Measurements from ENCODE around the gene P2RY2.

GRCh38 chr11:73267122-73267846, 49.2 kb downstream of the P2RY2 start:
- TF ChIP-seq CTCF (IDR thresholded peaks at IDR 0.05) (no peak), RFX5 (IDR thresholded peaks at IDR 0.05; ENCODE audit: low read length) (no peak), RCOR1 (IDR thresholded peaks at IDR 0.05; ENCODE audit: low read length) (no peak), TCF12 (IDR thresholded peaks at IDR 0.05) (no peak), MAX (IDR thresholded peaks at IDR 0.05; ENCODE audit: low read depth) (no peak), RXRA (IDR thresholded peaks at IDR 0.05; ENCODE audit: borderline replicate concordance, low read depth) (no peak), GABPA (IDR thresholded peaks at IDR 0.05; ENCODE audit: low read depth) (no peak), EP300 (IDR thresholded peaks at IDR 0.05; ENCODE audit: borderline replicate concordance in 1 of 2, low read depth in 1 of 2, low read length in 1 of 2) (no peak), PBX3 (IDR thresholded peaks at IDR 0.05) (no peak), REST (IDR thresholded peaks at IDR 0.05; ENCODE audit: low read depth, low read length) (no peak)
